ENCODE data around the gene ARHGEF7. TPM values are rescaled to one million over a fixed set of nuclear protein-coding genes. Genes with fewer than 3 reads are reported as not detected.

ARHGEF7 gene
- polyA plus RNA-seq, 1 donor, result 75.2 TPM

DNA sequence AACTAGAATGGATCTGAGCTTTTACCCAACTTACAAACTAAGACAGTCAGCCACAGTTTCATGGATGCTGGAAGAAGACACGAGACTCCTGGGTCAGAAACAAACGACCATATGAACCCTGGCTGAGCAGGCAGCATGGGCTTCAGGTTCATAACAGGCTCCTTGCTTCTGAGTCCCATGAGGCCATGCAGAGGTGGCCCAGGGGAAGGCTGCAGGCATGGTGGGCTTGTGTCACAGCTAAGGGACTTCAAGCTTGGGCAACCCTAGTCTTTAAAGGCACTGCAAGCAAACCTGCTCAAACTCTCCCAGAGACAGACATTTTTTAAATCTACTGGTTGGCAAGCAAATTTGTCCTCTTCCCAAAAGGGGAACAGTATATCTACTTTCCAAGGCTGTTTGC is 5.1 kb upstream of the ARHGEF7 start:
- Histone ChIP-seq H3K36me3 (ENCODE audit: control insufficient read depth, insufficient read depth, low read length) (no peaks in the 10 kb centered on the region), H3K4me3 (ENCODE audit: low read length) (no peak overlapping the region), H3K4me1 (ENCODE audit: control insufficient read depth, insufficient read depth, low read length) (no peaks in the 10 kb centered on the region), H3K27ac (ENCODE audit: low read length) (no peak overlapping the region), H3K27me3 (ENCODE audit: control insufficient read depth, insufficient read depth, low read length) (peaks cover 53% of the 10 kb centered on the region), H3K9me3 (ENCODE audit: control insufficient read depth, low read depth, low read length) (peaks cover 2% of the 10 kb centered on the region)
- DNase-seq, result no peak
- WGBS (ENCODE audit: insufficient coverage, low lambda C conversion rate), result no CpG with 5 or more reads among the region's 2 CpGs

DNA sequence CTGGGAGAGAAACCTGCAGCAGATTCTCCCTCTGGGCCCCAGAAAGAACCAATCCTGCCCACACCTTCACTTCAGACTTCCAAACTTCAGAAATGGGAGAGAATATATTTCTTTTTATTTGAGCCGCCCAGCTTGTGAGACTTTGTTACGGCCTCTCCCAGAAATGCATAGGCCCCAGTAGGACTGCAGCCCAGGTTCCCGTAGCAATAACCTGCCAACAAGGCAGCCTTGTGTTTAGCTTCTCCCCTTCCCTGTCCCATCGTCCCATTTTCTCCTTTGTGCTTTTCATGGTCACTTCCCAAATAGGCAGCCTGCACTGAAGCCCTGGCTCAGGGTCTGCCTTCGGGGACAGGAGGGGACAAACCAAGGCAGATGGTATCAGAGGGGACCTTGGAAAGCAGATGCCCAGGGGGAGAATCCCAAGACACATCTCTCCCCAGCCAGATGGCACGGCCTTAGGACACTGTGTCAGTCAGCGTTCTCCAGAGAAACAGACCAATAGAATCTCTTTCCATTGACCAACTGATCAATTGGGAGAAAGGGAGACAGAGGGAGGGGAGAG is 3.7 kb upstream of the ARHGEF7 start:
- Histone ChIP-seq H3K4me3 (ENCODE audit: low read length) (no peak overlapping the region), H3K27me3 (ENCODE audit: control insufficient read depth, insufficient read depth, low read length) (peaks cover 62% of the 10 kb centered on the region), H3K4me1 (ENCODE audit: control insufficient read depth, insufficient read depth, low read length) (no peaks in the 10 kb centered on the region), H3K36me3 (ENCODE audit: control insufficient read depth, insufficient read depth, low read length) (no peaks in the 10 kb centered on the region), H3K27ac (ENCODE audit: low read length) (no peak overlapping the region), H3K9me3 (ENCODE audit: control insufficient read depth, low read depth, low read length) (peaks cover 2% of the 10 kb centered on the region)
- WGBS (ENCODE audit: insufficient coverage, low lambda C conversion rate), result no CpG with 5 or more reads among the region's 7 CpGs
- DNase-seq, result no peak

DNA sequence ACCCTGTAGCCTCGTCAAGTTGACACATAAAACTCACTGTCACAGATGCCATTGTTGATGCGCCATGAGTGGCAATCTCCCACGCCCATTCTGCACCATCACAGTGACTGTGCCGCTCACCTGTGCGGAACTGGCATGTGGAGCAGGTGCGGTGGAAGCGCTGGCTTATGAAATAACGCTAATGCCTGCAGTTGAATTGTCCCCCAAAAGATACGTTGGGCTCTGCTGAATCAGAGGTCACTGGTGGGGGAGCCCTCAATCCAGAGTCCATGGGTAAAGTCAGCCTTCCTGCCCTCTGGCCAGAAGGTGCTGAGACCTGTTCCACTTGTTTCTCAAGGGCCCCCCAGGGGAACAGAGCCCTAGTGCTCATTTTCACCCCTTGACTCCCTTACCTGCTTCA is 2.9 kb upstream of the ARHGEF7 start:
- H3K27me3 ChIP-seq (ENCODE audit: control insufficient read depth, insufficient read depth, low read length), result peaks cover 68% of the 10 kb centered on the region
- no peak for DNase-seq
- no peaks in the 10 kb centered on the region for H3K36me3 ChIP-seq (ENCODE audit: control insufficient read depth, insufficient read depth, low read length)
- H3K4me3 ChIP-seq (ENCODE audit: low read length), result no peak overlapping the region
- H3K27ac ChIP-seq (ENCODE audit: low read length), result no peak overlapping the region
- no peaks in the 10 kb centered on the region for H3K4me1 ChIP-seq (ENCODE audit: control insufficient read depth, insufficient read depth, low read length)
- peaks cover 2% of the 10 kb centered on the region for H3K9me3 ChIP-seq (ENCODE audit: control insufficient read depth, low read depth, low read length)
- no CpG with 5 or more reads among the region's 9 CpGs for WGBS (ENCODE audit: insufficient coverage, low lambda C conversion rate)

- WGBS (ENCODE audit: insufficient coverage, low lambda C conversion rate), result no CpG with 5 or more reads among the region's 56 CpGs
These were observed 599 bp upstream of the ARHGEF7 start for GRCh38 chr13:111114362-111115060.

DNA sequence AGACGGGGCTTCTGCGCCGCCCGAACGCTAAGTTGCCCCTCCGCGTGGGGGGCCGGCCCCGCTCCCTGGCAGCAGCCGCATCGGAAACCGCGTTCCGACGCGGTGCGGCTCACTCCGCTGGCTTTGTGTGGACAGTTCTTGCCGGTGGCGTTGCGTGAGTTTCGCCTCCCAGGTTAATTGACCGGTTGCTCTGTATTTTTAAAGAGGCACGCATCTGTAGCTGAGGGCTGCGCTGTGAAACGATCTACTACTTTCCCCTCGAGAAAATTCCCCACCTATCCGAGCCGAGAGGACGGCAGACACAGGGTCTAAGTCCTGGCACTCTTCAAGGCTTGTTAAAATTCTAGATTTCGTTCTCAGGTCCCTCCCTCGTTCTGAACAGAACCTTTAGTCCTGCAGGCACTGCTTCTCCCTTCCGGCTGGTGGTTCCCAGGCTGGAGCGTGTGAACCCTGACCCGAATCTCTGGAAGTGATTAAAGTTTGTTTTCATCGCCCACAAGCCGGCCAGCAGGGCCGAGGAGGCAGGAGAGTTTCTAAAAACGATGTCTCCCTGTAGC is 933 bp downstream of the ARHGEF7 start:
- WGBS (ENCODE audit: insufficient coverage, low lambda C conversion rate), result no CpG with 5 or more reads among the region's 39 CpGs
- H3K4me3 ChIP-seq (ENCODE audit: low read length), result peak overlapping the region; percentile 28

More at GRCh38 chr13:111114362-111115060, 599 bp upstream of the ARHGEF7 start:
- no peaks in the 10 kb centered on the region for H3K36me3 ChIP-seq (ENCODE audit: control insufficient read depth, insufficient read depth, low read length)
- peaks cover 86% of the 10 kb centered on the region for H3K27me3 ChIP-seq (ENCODE audit: control insufficient read depth, insufficient read depth, low read length)
- peak overlapping the region; percentile 40 for H3K4me3 ChIP-seq (ENCODE audit: low read length)
- H3K27ac ChIP-seq (ENCODE audit: low read length), result no peak overlapping the region
- H3K4me1 ChIP-seq (ENCODE audit: control insufficient read depth, insufficient read depth, low read length), result no peaks in the 10 kb centered on the region
- H3K9me3 ChIP-seq (ENCODE audit: control insufficient read depth, low read depth, low read length), result peaks cover 2% of the 10 kb centered on the region
- DNase-seq, result peak; percentile 22 to 48

GRCh38 chr13:111116856-111117255 is 1.7 kb downstream of the ARHGEF7 start:
- Histone ChIP-seq H3K27ac (ENCODE audit: low read length) (no peak overlapping the region), H3K36me3 (ENCODE audit: control insufficient read depth, insufficient read depth, low read length) (no peaks in the 10 kb centered on the region), H3K9me3 (ENCODE audit: control insufficient read depth, low read depth, low read length) (peaks cover 2% of the 10 kb centered on the region), H3K4me1 (ENCODE audit: control insufficient read depth, insufficient read depth, low read length) (no peaks in the 10 kb centered on the region), H3K4me3 (ENCODE audit: low read length) (no peak overlapping the region), H3K27me3 (ENCODE audit: control insufficient read depth, insufficient read depth, low read length) (peaks cover 81% of the 10 kb centered on the region)
- DNase-seq, result no peak
- WGBS (ENCODE audit: insufficient coverage, low lambda C conversion rate), result 80% methylated on average over 1 of the region's 1 CpG

More for the DNA sequence above, 933 bp downstream of the ARHGEF7 start:
- H3K4me1 ChIP-seq (ENCODE audit: control insufficient read depth, insufficient read depth, low read length), result no peaks in the 10 kb centered on the region
- peaks cover 81% of the 10 kb centered on the region for H3K27me3 ChIP-seq (ENCODE audit: control insufficient read depth, insufficient read depth, low read length)
- peaks cover 2% of the 10 kb centered on the region for H3K9me3 ChIP-seq (ENCODE audit: control insufficient read depth, low read depth, low read length)
- no peaks in the 10 kb centered on the region for H3K36me3 ChIP-seq (ENCODE audit: control insufficient read depth, insufficient read depth, low read length)
- no peak overlapping the region for H3K27ac ChIP-seq (ENCODE audit: low read length)
- peak; percentile 14 to 50 for DNase-seq

GRCh38 chr13:111117289-111117688 is 2.2 kb downstream of the ARHGEF7 start:
- H3K9me3 ChIP-seq (ENCODE audit: control insufficient read depth, low read depth, low read length), result peaks cover 2% of the 10 kb centered on the region
- no peaks in the 10 kb centered on the region for H3K36me3 ChIP-seq (ENCODE audit: control insufficient read depth, insufficient read depth, low read length)
- no peaks in the 10 kb centered on the region for H3K4me1 ChIP-seq (ENCODE audit: control insufficient read depth, insufficient read depth, low read length)
- no peak overlapping the region for H3K4me3 ChIP-seq (ENCODE audit: low read length)
- no peak overlapping the region for H3K27ac ChIP-seq (ENCODE audit: low read length)
- H3K27me3 ChIP-seq (ENCODE audit: control insufficient read depth, insufficient read depth, low read length), result peaks cover 81% of the 10 kb centered on the region
- DNase-seq, result no peak
- WGBS (ENCODE audit: insufficient coverage, low lambda C conversion rate), result 74% methylated on average over 2 of the region's 5 CpGs

GRCh38 chr13:111117961-111118360 is 2.9 kb downstream of the ARHGEF7 start:
- no peaks in the 10 kb centered on the region for H3K4me1 ChIP-seq (ENCODE audit: control insufficient read depth, insufficient read depth, low read length)
- H3K27me3 ChIP-seq (ENCODE audit: control insufficient read depth, insufficient read depth, low read length), result peaks cover 78% of the 10 kb centered on the region
- no peaks in the 10 kb centered on the region for H3K36me3 ChIP-seq (ENCODE audit: control insufficient read depth, insufficient read depth, low read length)
- H3K27ac ChIP-seq (ENCODE audit: low read length), result no peak overlapping the region
- peaks cover 2% of the 10 kb centered on the region for H3K9me3 ChIP-seq (ENCODE audit: control insufficient read depth, low read depth, low read length)
- no peak overlapping the region for H3K4me3 ChIP-seq (ENCODE audit: low read length)
- WGBS (ENCODE audit: insufficient coverage, low lambda C conversion rate), result no CpG with 5 or more reads among the region's 10 CpGs
- DNase-seq, result no peak

DNA sequence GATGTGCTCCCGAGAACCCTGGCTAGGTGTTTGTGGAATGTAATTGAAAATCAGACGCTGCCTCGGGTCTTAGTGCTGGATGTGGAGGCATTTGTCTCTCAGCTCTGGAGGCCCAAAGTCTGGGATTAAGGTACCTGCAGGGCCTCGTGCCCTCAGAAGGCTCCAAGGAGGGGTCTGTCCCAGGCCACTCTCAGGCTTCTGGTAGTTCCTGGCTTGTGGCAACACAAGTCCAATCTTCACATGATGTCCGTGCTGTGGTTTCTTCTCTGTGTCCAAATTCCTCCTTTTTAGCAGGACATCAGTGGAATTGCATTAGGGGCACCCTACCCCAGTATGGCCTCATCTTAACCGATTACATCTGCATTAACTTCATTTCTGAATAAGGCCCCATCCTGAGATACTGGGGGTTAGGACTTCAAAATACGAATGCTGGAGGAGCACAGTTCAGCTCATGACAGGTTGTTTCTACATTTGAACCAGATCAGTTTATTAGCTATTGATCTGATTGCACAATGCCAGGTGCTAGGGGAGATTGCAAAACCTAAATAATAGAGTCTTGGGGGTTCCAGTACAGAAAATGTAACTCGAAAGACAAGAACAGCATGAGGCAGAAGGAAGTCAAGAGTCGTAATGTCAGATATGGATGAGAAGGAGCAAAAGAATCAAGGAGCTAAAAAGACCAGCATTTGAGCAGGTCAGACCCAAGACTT is 3.9 kb downstream of the ARHGEF7 start:
- Histone ChIP-seq H3K4me1 (ENCODE audit: control insufficient read depth, insufficient read depth, low read length) (no peaks in the 10 kb centered on the region), H3K27ac (ENCODE audit: low read length) (no peak overlapping the region), H3K36me3 (ENCODE audit: control insufficient read depth, insufficient read depth, low read length) (no peaks in the 10 kb centered on the region), H3K4me3 (ENCODE audit: low read length) (no peak overlapping the region), H3K9me3 (ENCODE audit: control insufficient read depth, low read depth, low read length) (peaks cover 2% of the 10 kb centered on the region), H3K27me3 (ENCODE audit: control insufficient read depth, insufficient read depth, low read length) (peaks cover 71% of the 10 kb centered on the region)
- WGBS (ENCODE audit: insufficient coverage, low lambda C conversion rate), result 100% methylated on average over 1 of the region's 9 CpGs
- DNase-seq, result no peak

GRCh38 chr13:111119966-111120365 is 4.9 kb downstream of the ARHGEF7 start:
- Histone ChIP-seq H3K9me3 (ENCODE audit: control insufficient read depth, low read depth, low read length) (no peaks in the 10 kb centered on the region), H3K4me1 (ENCODE audit: control insufficient read depth, insufficient read depth, low read length) (no peaks in the 10 kb centered on the region), H3K4me3 (ENCODE audit: low read length) (no peak overlapping the region), H3K27me3 (ENCODE audit: control insufficient read depth, insufficient read depth, low read length) (peaks cover 67% of the 10 kb centered on the region), H3K36me3 (ENCODE audit: control insufficient read depth, insufficient read depth, low read length) (no peaks in the 10 kb centered on the region), H3K27ac (ENCODE audit: low read length) (no peak overlapping the region)
- DNase-seq, result no peak

All from large intestine (tissue), 3 donors.